Thymus (tissue), 11 donors: ENCODE measurements around the gene ADAMTS3. TPM values are rescaled to one million over a fixed set of nuclear protein-coding genes. Genes with fewer than 3 reads are reported as not detected.

Source experiments
- DNase-seq, 9 donors: peaks; one replicate each; pipeline ENCODE4 v3.0.0-alpha.2; 2013; ENCODE audit warnings: low spot score in 9 of 9, low read depth in 6 of 9, missing footprints in 1 of 9
- H3K27ac ChIP-seq, 2 donors: one replicate each; pipeline ENCODE4 v1.5.1; 2013; ENCODE audit warnings: control low read depth in 1 of 2, low read depth in 1 of 2, low read length in 1 of 2, mild to moderate bottlenecking in 1 of 2, moderate library complexity in 1 of 2
- H3K27me3 ChIP-seq, 2 donors: one replicate each; pipeline ENCODE4 v1.5.1; 2013; ENCODE audit warnings: low read length in 1 of 2; ENCODE audit not compliant: control insufficient read depth in 2 of 2, insufficient read depth in 1 of 2
- H3K36me3 ChIP-seq, 2 donors: one replicate each; pipeline ENCODE4 v1.5.1; 2013; ENCODE audit warnings: low read length in 1 of 2, mild to moderate bottlenecking in 1 of 2, moderate library complexity in 1 of 2; ENCODE audit not compliant: control insufficient read depth in 2 of 2, insufficient read depth in 2 of 2
- H3K4me1 ChIP-seq, 2 donors: one replicate each; pipeline ENCODE4 v1.5.1; 2013; ENCODE audit warnings: low read length in 2 of 2; ENCODE audit not compliant: control insufficient read depth in 2 of 2, insufficient read depth in 2 of 2
- H3K4me3 ChIP-seq, 2 donors: one replicate each; pipeline ENCODE4 v1.5.1; 2013; ENCODE audit warnings: low read length in 2 of 2, control low read depth in 1 of 2, mild to moderate bottlenecking in 1 of 2
- H3K9me3 ChIP-seq, 2 donors: one replicate each; pipeline ENCODE4 v1.5.1; 2013; ENCODE audit warnings: low read length in 1 of 2, mild to moderate bottlenecking in 1 of 2; ENCODE audit not compliant: control insufficient read depth in 2 of 2, insufficient read depth in 1 of 2
- WGBS: extraction: QIAGEN DNeasy Blood & Tissue Kit; methylation state at CpG from one replicate; pipeline ENCODE4 v1.1.7; 2013; 5-methylcytosine and 5-hydroxymethylcytosine counted together
- polyA plus RNA-seq: library from polyadenylated mRNA; stranded (reverse); fragments of 200-250 nt; gene quantifications from one replicate; pipeline ENCODE4 v1.2.3, GENCODE V29; 2013
- total RNA-seq: library from RNA; stranded (reverse); fragments of 120-200 nt; gene quantifications from one replicate; pipeline ENCODE4 v1.2.4, GENCODE V29; 2013
- donor health status: healthy.

ADAMTS3 gene
- total and polyA plus RNA-seq, 2 donors, result 1.1 to 1.8 TPM

GRCh38 chr4:72463724-72464123 lies 105.3 kb downstream of the ADAMTS3 start:
- H3K4me3 ChIP-seq, result no peak overlapping the region
- no peaks in the 10 kb centered on the region for H3K9me3 ChIP-seq
- H3K4me1 ChIP-seq, result no peaks in the 10 kb centered on the region
- no peak overlapping the region for H3K27ac ChIP-seq
- no peaks in the 10 kb centered on the region for H3K27me3 ChIP-seq
- no peak for DNase-seq
- WGBS, result 92% methylated on average over 3 of the region's 3 CpGs
- H3K36me3 ChIP-seq, result no peaks in the 10 kb centered on the region

- no peaks in the 10 kb centered on the region for H3K4me1 ChIP-seq
- no peaks in the 10 kb centered on the region for H3K27me3 ChIP-seq
- 95% methylated on average over 3 of the region's 3 CpGs for WGBS
- H3K36me3 ChIP-seq, result no peaks in the 10 kb centered on the region
- no peak overlapping the region for H3K27ac ChIP-seq
- no peaks in the 10 kb centered on the region for H3K9me3 ChIP-seq
- H3K4me3 ChIP-seq, result no peak overlapping the region
- no peak for DNase-seq
Measured at GRCh38 chr4:72457158-72457557, 111.9 kb downstream of the ADAMTS3 start.

GRCh38 chr4:72451349-72451748 lies 117.7 kb downstream of the ADAMTS3 start:
- H3K9me3 ChIP-seq, result no peaks in the 10 kb centered on the region
- H3K4me3 ChIP-seq, result no peak overlapping the region
- H3K36me3 ChIP-seq, result no peaks in the 10 kb centered on the region
- H3K27me3 ChIP-seq, result no peaks in the 10 kb centered on the region
- H3K27ac ChIP-seq, result peak overlapping the region in 1 of 2 donors; percentile 26
- no peaks in the 10 kb centered on the region for H3K4me1 ChIP-seq
- no peak for DNase-seq
- 90% methylated on average over 3 of the region's 3 CpGs for WGBS

- no peak for DNase-seq
- Histone ChIP-seq H3K36me3 (no peaks in the 10 kb centered on the region), H3K4me3 (no peak overlapping the region), H3K27me3 (no peaks in the 10 kb centered on the region), H3K9me3 (no peaks in the 10 kb centered on the region), H3K27ac (peak overlapping the region in 1 of 2 donors; percentile 8), H3K4me1 (no peaks in the 10 kb centered on the region)
- 76% methylated on average over 1 of the region's 1 CpG for whole genome bisulfite sequencing
Measured at GRCh38 chr4:72449705-72450104, 119.3 kb downstream of the ADAMTS3 start.

GRCh38 chr4:72448231-72448630 lies 120.8 kb downstream of the ADAMTS3 start:
- no peak overlapping the region for H3K4me3 ChIP-seq
- H3K9me3 ChIP-seq, result no peaks in the 10 kb centered on the region
- H3K4me1 ChIP-seq, result no peaks in the 10 kb centered on the region
- WGBS, result 69% methylated on average over 4 of the region's 4 CpGs
- no peaks in the 10 kb centered on the region for H3K36me3 ChIP-seq
- no peaks in the 10 kb centered on the region for H3K27me3 ChIP-seq
- DNase-seq, result no peak
- no peak overlapping the region for H3K27ac ChIP-seq

GRCh38 chr4:72446353-72447055 lies 122.5 kb downstream of the ADAMTS3 start:
- Histone ChIP-seq H3K27me3 (no peaks in the 10 kb centered on the region), H3K4me1 (no peaks in the 10 kb centered on the region), H3K4me3 (no peak overlapping the region), H3K36me3 (no peaks in the 10 kb centered on the region), H3K27ac (no peak overlapping the region), H3K9me3 (no peaks in the 10 kb centered on the region)
- no peak for DNase-seq
- 94% methylated on average over 3 of the region's 3 CpGs for WGBS

GRCh38 chr4:72444092-72444491 lies 124.9 kb downstream of the ADAMTS3 start:
- Histone ChIP-seq H3K9me3 (no peaks in the 10 kb centered on the region), H3K4me1 (no peaks in the 10 kb centered on the region), H3K27me3 (no peaks in the 10 kb centered on the region), H3K4me3 (no peak overlapping the region), H3K27ac (no peak overlapping the region), H3K36me3 (no peaks in the 10 kb centered on the region)
- no peak for DNase-seq
- WGBS, result 94% methylated on average over 1 of the region's 1 CpG

GRCh38 chr4:72442715-72443114 lies 126.3 kb downstream of the ADAMTS3 start:
- DNase-seq, result no peak
- no peak overlapping the region for H3K27ac ChIP-seq
- no peaks in the 10 kb centered on the region for H3K4me1 ChIP-seq
- H3K4me3 ChIP-seq, result no peak overlapping the region
- H3K9me3 ChIP-seq, result no peaks in the 10 kb centered on the region
- 95% methylated on average over 5 of the region's 5 CpGs for WGBS
- no peaks in the 10 kb centered on the region for H3K36me3 ChIP-seq
- no peaks in the 10 kb centered on the region for H3K27me3 ChIP-seq

- Histone ChIP-seq H3K27ac (no peak overlapping the region), H3K4me1 (no peaks in the 10 kb centered on the region), H3K9me3 (no peaks in the 10 kb centered on the region), H3K4me3 (no peak overlapping the region), H3K27me3 (no peaks in the 10 kb centered on the region), H3K36me3 (no peaks in the 10 kb centered on the region)
- no peak for DNase-seq
- WGBS, result 70% methylated on average over 2 of the region's 2 CpGs
Measured at GRCh38 chr4:72442147-72442546, 126.9 kb downstream of the ADAMTS3 start.
